OCI-LY7 (cell line): ENCODE data around the gene MED26.

ENCODE experiments used
- CTCF ChIP-seq: fragments of 200-600 bp; sonication (generic); conservative IDR thresholded peaks from 2 replicates; pipeline ENCODE4 v1.5.1; 2014; ENCODE audit warnings: mild to moderate bottlenecking, antibody characterized with exemption, low read length, moderate library complexity, mixed read lengths
- EZH2phosphoT487 ChIP-seq: fragments of 200-600 bp; sonication (generic); IDR thresholded peaks from 2 replicates; pipeline ENCODE4 v1.6.1; 2018; ENCODE audit warnings: low read depth, borderline replicate concordance, mild to moderate bottlenecking, mixed run types, antibody characterized with exemption, low read length, moderate library complexity, mixed read lengths

- TF ChIP-seq CTCF = no peak
- no peak for TF ChIP-seq EZH2phosphoT487
Measured at GRCh38 chr19:16645140-16645539, 17.1 kb upstream of the MED26 start.
